Liver (tissue), 9 donors: Measurements from ENCODE around the gene PHTF1. TPM values are rescaled to one million over a fixed set of nuclear protein-coding genes. Genes with fewer than 3 reads are reported as not detected.

Source experiments
- DNase-seq: peaks from one replicate; pipeline ENCODE4 v3.0.0-alpha.2; 2017; ENCODE audit warnings: low spot score
- H3K27ac ChIP-seq, 2 donors: one replicate each; pipeline ENCODE4 v1.7.0; 2013; ENCODE audit warnings: inconsistent platforms in 2 of 2, low read length in 2 of 2, control low read depth in 1 of 2, low read depth in 1 of 2, mild to moderate bottlenecking in 1 of 2
- H3K27me3 ChIP-seq, 4 donors: one replicate each; pipeline versions ENCODE4 v1.6.1 to v1.7.0; 2013; ENCODE audit warnings: low read length in 3 of 4, inconsistent platforms in 1 of 4, mild to moderate bottlenecking in 1 of 4, moderate library complexity in 1 of 4; ENCODE audit not compliant: control insufficient read depth in 4 of 4, insufficient read depth in 4 of 4
- H3K36me3 ChIP-seq, 4 donors: one replicate each; pipeline versions ENCODE4 v1.6.1 to v1.7.0; 2013; ENCODE audit warnings: low read length in 3 of 4, mild to moderate bottlenecking in 3 of 4, low read depth in 1 of 4, moderate library complexity in 1 of 4; ENCODE audit not compliant: control insufficient read depth in 4 of 4, insufficient read depth in 3 of 4
- H3K4me1 ChIP-seq, 4 donors: one replicate each; pipeline versions ENCODE4 v1.6.1 to v1.7.0; 2013; ENCODE audit warnings: low read length in 3 of 4, mild to moderate bottlenecking in 3 of 4, moderate library complexity in 1 of 4; ENCODE audit not compliant: control insufficient read depth in 4 of 4, insufficient read depth in 4 of 4
- H3K4me3 ChIP-seq, 3 donors: one replicate each; pipeline versions ENCODE4 v1.6.1 to v1.7.0; 2013; ENCODE audit warnings: low read length in 3 of 3, control low read depth in 1 of 3, low read depth in 1 of 3, mild to moderate bottlenecking in 1 of 3
- H3K9ac ChIP-seq, 2 donors: one replicate each; pipeline ENCODE4 v1.7.0; 2013; ENCODE audit warnings: low read length in 2 of 2, mild to moderate bottlenecking in 2 of 2, moderate library complexity in 2 of 2, control low read depth in 1 of 2, low read depth in 1 of 2
- H3K9me3 ChIP-seq, 4 donors: one replicate each; pipeline versions ENCODE4 v1.6.1 to v1.7.0; 2013; ENCODE audit warnings: low read length in 3 of 4; ENCODE audit not compliant: control insufficient read depth in 4 of 4
- EGR1 ChIP-seq, 2 donors: IDR thresholded peaks; 2 replicates each; pipeline ENCODE4 v1.6.1; 2016 to 2018; ENCODE audit warnings: antibody characterized with exemption in 2 of 2, low read depth in 2 of 2
- FOXA1 ChIP-seq: IDR thresholded peaks from 2 replicates; pipeline ENCODE4 v1.6.1; 2016; ENCODE audit warnings: antibody characterized with exemption
- FOXA2 ChIP-seq: IDR thresholded peaks from 2 replicates; pipeline ENCODE4 v1.6.1; 2016; ENCODE audit warnings: antibody characterized with exemption
- GABPA ChIP-seq, 2 donors: IDR thresholded peaks in 1 of 2; conservative IDR thresholded peaks in 1 of 2; 2 replicates each; pipeline ENCODE4 v1.6.1; 2016; ENCODE audit warnings: antibody characterized with exemption in 2 of 2, mild to moderate bottlenecking in 1 of 2, moderate library complexity in 1 of 2
- HNF4A ChIP-seq, 2 donors: conservative IDR thresholded peaks; 2 replicates each; pipeline ENCODE4 v1.6.1; 2016; ENCODE audit warnings: antibody characterized with exemption in 2 of 2, mild to moderate bottlenecking in 2 of 2
- HNF4G ChIP-seq: IDR thresholded peaks from 2 replicates; pipeline ENCODE4 v1.6.1; 2016; ENCODE audit warnings: antibody characterized with exemption
- JUND ChIP-seq, 2 donors: IDR thresholded peaks; 2 replicates each; pipeline ENCODE4 v1.6.1; 2016; ENCODE audit warnings: antibody characterized with exemption in 2 of 2
- NR2F2 ChIP-seq: IDR thresholded peaks from 2 replicates; pipeline ENCODE4 v1.6.1; 2016; ENCODE audit warnings: antibody characterized with exemption
- RAD21 ChIP-seq, 2 donors: IDR thresholded peaks; 2 replicates each; pipeline ENCODE4 v1.6.1; 2016; ENCODE audit warnings: antibody characterized with exemption in 2 of 2, mild to moderate bottlenecking in 2 of 2
- RXRA ChIP-seq, 2 donors: IDR thresholded peaks; 2 replicates each; pipeline ENCODE4 v1.6.1; 2017 to 2018; ENCODE audit warnings: antibody characterized with exemption in 2 of 2, mild to moderate bottlenecking in 1 of 2
- SP1 ChIP-seq: IDR thresholded peaks from 2 replicates; pipeline ENCODE4 v1.6.1; 2018; ENCODE audit warnings: antibody characterized with exemption, mild to moderate bottlenecking
- TAF1 ChIP-seq: conservative IDR thresholded peaks from 2 replicates; pipeline ENCODE4 v1.6.1; 2016; ENCODE audit warnings: antibody characterized with exemption, mild to moderate bottlenecking
- YY1 ChIP-seq: IDR thresholded peaks from 2 replicates; pipeline ENCODE4 v1.6.1; 2016; ENCODE audit warnings: antibody characterized with exemption, mild to moderate bottlenecking
- WGBS: extraction: QIAGEN DNeasy Blood & Tissue Kit; methylation state at CpG from one replicate; pipeline ENCODE4 v1.1.7; 2013; 5-methylcytosine and 5-hydroxymethylcytosine counted together
- polyA plus RNA-seq, 2 donors: library from polyadenylated mRNA; stranded (reverse) in 1 of 2; unstranded in 1 of 2; fragments of 200-250 nt in 1 of 2; fragments of >200 nt in 1 of 2; fragmentation: Nextera tagmentation in 1 of 2; extraction: Ambion mirVana in 1 of 2; gene quantifications; one replicate each; pipeline versions ENCODE4 v1.2.1 to v1.2.3, GENCODE V29; 2013 to 2015
- total RNA-seq, 2 donors: library from RNA; depleted of rRNA; stranded (reverse); fragments of >200 nt; gene quantifications; one replicate each; pipeline ENCODE4 v1.2.3, GENCODE V29; 2014
- TF ChIP-seq, protein P1 (sequence below): IDR thresholded peaks from 2 replicates; pipeline ENCODE4 v1.6.1; 2016; ENCODE audit warnings: antibody characterized with exemption
- TF ChIP-seq, protein P2 (sequence below): fragments of 150-350 bp; IDR thresholded peaks from 2 replicates; pipeline ENCODE4 v1.5.1; 2017; ENCODE audit warnings: improper control_type of control experiment, low read depth, low read length; ENCODE audit not compliant: missing input control
- TF ChIP-seq, protein P3 (sequence below): IDR thresholded peaks from 2 replicates; pipeline ENCODE4 v1.6.1; 2016; ENCODE audit warnings: antibody characterized with exemption, mild to moderate bottlenecking
- TF ChIP-seq, protein P4 (sequence below): IDR thresholded peaks from 2 replicates; pipeline ENCODE4 v1.6.1; 2016; ENCODE audit warnings: antibody characterized with exemption
- TF ChIP-seq, protein P5 (sequence below): IDR thresholded peaks from 2 replicates; pipeline ENCODE4 v1.6.1; 2016; ENCODE audit warnings: antibody characterized with exemption
- donor health status: healthy.
- donor health status: healthy.
- donor health status: healthy.
- donor health status: healthy.
- donor health status: healthy.

Gene PHTF1
- total and polyA plus RNA-seq, 4 donors: 3.2 to 14.0 (median 7.3) TPM

DNA sequence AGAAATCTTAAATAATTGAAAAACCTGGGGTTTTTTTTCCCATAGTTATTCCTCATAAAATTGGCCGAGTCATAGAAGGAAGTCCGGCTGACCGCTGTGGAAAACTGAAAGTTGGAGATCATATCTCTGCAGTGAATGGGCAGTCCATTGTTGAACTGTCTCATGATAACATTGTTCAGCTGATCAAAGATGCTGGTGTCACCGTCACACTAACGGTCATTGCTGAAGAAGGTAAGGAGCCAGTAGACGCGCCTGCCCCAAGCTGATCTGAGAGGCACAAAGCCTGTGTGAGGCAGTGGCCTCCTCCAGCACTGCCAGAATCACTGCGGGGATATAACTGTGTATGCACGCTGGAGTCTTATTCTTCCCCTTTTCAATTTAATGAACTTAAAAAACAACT lies 100.3 kb downstream of the PHTF1 start:
- H3K27me3 ChIP-seq: no peaks in the 10 kb centered on the region

DNA sequence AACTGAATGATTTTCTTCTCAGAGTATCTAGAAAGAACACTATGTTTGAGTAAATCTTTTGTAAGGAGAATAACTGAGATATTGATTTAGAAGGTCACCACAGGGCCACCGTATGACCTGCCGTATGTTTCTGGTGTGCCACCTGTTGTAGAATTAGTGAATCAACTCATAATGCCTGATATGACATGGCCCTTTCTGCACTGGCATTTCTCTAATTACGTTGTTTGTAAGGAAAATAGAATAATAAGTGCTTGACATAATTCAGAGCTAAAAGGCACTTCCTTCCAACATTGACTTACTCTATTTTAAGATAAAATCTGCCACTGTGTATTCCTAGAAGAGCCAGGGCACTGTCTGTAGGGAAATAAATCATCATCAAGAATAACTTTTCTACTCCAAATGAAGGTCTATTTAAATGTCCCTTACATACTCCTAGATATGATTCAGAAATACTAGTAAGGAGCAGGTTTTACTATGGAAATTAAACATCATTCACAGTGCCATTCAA lies 101.7 kb downstream of the PHTF1 start:
- Histone ChIP-seq H3K4me1 (no peaks in the 10 kb centered on the region), H3K9me3 (no peaks in the 10 kb centered on the region), H3K27ac (no peak overlapping the region), H3K27me3 (no peaks in the 10 kb centered on the region), H3K36me3 (peaks cover 0 to 16% (median 5%) of the 10 kb centered on the region in 4 donors), H3K9ac (no peak overlapping the region), H3K4me3 (no peak overlapping the region)
- WGBS: 87% methylated on average over 3 of the region's 3 CpGs
- no peak for DNase-seq
- TF ChIP-seq, protein P1, sequence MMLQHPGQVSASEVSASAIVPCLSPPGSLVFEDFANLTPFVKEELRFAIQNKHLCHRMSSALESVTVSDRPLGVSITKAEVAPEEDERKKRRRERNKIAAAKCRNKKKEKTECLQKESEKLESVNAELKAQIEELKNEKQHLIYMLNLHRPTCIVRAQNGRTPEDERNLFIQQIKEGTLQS: no peak
- TF ChIP-seq FOXA2 (no peak), YY1 (no peak), TAF1 (no peak), NR2F2 (no peak), HNF4A (conservative IDR thresholded peaks at IDR 0.05) (no peak), GABPA (IDR thresholded peaks at IDR 0.05 in 1 of 2, conservative IDR thresholded peaks at IDR 0.05 in 1 of 2) (no peak), SP1 (no peak), HNF4G (no peak), RAD21 (IDR thresholded peaks at IDR 0.05) (no peak), JUND (IDR thresholded peaks at IDR 0.05) (no peak), RXRA (IDR thresholded peaks at IDR 0.05) (no peak), FOXA1 (no peak), EGR1 (IDR thresholded peaks at IDR 0.05; ENCODE audit: low read depth in 2 of 2) (no peak)
- TF ChIP-seq, protein P2, sequence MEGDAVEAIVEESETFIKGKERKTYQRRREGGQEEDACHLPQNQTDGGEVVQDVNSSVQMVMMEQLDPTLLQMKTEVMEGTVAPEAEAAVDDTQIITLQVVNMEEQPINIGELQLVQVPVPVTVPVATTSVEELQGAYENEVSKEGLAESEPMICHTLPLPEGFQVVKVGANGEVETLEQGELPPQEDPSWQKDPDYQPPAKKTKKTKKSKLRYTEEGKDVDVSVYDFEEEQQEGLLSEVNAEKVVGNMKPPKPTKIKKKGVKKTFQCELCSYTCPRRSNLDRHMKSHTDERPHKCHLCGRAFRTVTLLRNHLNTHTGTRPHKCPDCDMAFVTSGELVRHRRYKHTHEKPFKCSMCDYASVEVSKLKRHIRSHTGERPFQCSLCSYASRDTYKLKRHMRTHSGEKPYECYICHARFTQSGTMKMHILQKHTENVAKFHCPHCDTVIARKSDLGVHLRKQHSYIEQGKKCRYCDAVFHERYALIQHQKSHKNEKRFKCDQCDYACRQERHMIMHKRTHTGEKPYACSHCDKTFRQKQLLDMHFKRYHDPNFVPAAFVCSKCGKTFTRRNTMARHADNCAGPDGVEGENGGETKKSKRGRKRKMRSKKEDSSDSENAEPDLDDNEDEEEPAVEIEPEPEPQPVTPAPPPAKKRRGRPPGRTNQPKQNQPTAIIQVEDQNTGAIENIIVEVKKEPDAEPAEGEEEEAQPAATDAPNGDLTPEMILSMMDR: no peak
- TF ChIP-seq, protein P3, sequence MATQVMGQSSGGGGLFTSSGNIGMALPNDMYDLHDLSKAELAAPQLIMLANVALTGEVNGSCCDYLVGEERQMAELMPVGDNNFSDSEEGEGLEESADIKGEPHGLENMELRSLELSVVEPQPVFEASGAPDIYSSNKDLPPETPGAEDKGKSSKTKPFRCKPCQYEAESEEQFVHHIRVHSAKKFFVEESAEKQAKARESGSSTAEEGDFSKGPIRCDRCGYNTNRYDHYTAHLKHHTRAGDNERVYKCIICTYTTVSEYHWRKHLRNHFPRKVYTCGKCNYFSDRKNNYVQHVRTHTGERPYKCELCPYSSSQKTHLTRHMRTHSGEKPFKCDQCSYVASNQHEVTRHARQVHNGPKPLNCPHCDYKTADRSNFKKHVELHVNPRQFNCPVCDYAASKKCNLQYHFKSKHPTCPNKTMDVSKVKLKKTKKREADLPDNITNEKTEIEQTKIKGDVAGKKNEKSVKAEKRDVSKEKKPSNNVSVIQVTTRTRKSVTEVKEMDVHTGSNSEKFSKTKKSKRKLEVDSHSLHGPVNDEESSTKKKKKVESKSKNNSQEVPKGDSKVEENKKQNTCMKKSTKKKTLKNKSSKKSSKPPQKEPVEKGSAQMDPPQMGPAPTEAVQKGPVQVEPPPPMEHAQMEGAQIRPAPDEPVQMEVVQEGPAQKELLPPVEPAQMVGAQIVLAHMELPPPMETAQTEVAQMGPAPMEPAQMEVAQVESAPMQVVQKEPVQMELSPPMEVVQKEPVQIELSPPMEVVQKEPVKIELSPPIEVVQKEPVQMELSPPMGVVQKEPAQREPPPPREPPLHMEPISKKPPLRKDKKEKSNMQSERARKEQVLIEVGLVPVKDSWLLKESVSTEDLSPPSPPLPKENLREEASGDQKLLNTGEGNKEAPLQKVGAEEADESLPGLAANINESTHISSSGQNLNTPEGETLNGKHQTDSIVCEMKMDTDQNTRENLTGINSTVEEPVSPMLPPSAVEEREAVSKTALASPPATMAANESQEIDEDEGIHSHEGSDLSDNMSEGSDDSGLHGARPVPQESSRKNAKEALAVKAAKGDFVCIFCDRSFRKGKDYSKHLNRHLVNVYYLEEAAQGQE: no peak
- TF ChIP-seq, protein P4, sequence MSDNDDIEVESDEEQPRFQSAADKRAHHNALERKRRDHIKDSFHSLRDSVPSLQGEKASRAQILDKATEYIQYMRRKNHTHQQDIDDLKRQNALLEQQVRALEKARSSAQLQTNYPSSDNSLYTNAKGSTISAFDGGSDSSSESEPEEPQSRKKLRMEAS: no peak
- TF ChIP-seq, protein P5, sequence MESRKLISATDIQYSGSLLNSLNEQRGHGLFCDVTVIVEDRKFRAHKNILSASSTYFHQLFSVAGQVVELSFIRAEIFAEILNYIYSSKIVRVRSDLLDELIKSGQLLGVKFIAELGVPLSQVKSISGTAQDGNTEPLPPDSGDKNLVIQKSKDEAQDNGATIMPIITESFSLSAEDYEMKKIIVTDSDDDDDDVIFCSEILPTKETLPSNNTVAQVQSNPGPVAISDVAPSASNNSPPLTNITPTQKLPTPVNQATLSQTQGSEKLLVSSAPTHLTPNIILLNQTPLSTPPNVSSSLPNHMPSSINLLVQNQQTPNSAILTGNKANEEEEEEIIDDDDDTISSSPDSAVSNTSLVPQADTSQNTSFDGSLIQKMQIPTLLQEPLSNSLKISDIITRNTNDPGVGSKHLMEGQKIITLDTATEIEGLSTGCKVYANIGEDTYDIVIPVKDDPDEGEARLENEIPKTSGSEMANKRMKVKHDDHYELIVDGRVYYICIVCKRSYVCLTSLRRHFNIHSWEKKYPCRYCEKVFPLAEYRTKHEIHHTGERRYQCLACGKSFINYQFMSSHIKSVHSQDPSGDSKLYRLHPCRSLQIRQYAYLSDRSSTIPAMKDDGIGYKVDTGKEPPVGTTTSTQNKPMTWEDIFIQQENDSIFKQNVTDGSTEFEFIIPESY: no peak

More for the DNA sequence above, 100.3 kb downstream of the PHTF1 start:
- 89% methylated on average over 9 of the region's 9 CpGs for WGBS
- Histone ChIP-seq H3K9ac (no peak overlapping the region), H3K36me3 (peaks cover 0 to 11% (median 3%) of the 10 kb centered on the region in 4 donors), H3K9me3 (no peaks in the 10 kb centered on the region), H3K4me1 (no peaks in the 10 kb centered on the region), H3K27ac (no peak overlapping the region), H3K4me3 (no peak overlapping the region)
- TF ChIP-seq TAF1: no peak
- TF ChIP-seq, protein P1: no peak
- TF ChIP-seq SP1: no peak
- no peak for TF ChIP-seq FOXA1
- TF ChIP-seq RXRA (IDR thresholded peaks at IDR 0.05): no peak
- TF ChIP-seq JUND (IDR thresholded peaks at IDR 0.05): no peak
- no peak for TF ChIP-seq RAD21 (IDR thresholded peaks at IDR 0.05)
- TF ChIP-seq FOXA2: no peak
- TF ChIP-seq NR2F2: no peak
- TF ChIP-seq, protein P4: no peak
- TF ChIP-seq, protein P2: no peak
- TF ChIP-seq HNF4A (conservative IDR thresholded peaks at IDR 0.05): no peak
- TF ChIP-seq YY1: no peak
- DNase-seq: no peak
